Breast epithelium (tissue), 4 donors: ENCODE measurements around the gene ZMIZ1. TPM values are rescaled to one million over a fixed set of nuclear protein-coding genes. Genes with fewer than 3 reads are reported as not detected.

Experiments
- DNase-seq, 2 donors: peaks; one replicate each; pipeline ENCODE4 v3.0.0-alpha.2; 2019; ENCODE audit warnings: low spot score in 2 of 2
- H3K27ac ChIP-seq, 2 donors: fragments of 200-600 bp; sonication (generic) in 1 of 2; one replicate each; pipeline ENCODE4 v1.5.1; 2016 to 2019; ENCODE audit warnings: mild to moderate bottlenecking in 1 of 2
- H3K27me3 ChIP-seq, 2 donors: fragments of 200-600 bp; sonication (generic) in 1 of 2; one replicate each; pipeline versions ENCODE4 v1.5.1 to v1.6.0; 2017 to 2019; ENCODE audit warnings: control low read depth in 1 of 2, mild to moderate bottlenecking in 1 of 2
- H3K36me3 ChIP-seq: fragments of 200-600 bp; one replicate; pipeline ENCODE4 v1.5.1; 2019
- H3K4me1 ChIP-seq, 2 donors: fragments of 200-600 bp; sonication (generic); one replicate each; pipeline ENCODE4 v1.5.1; 2016 to 2019; ENCODE audit warnings: control low read depth in 1 of 2
- H3K4me3 ChIP-seq, 3 donors: fragments of 200-600 bp; sonication (generic); 1 replicate in 2 of 3; 2 replicates in 1 of 3; pipeline ENCODE4 v1.5.1; 2016 to 2019; ENCODE audit warnings: mild to moderate bottlenecking in 3 of 3, moderate library complexity in 2 of 3
- H3K9me3 ChIP-seq, 2 donors: fragments of 200-600 bp; sonication (generic) in 1 of 2; one replicate each; pipeline ENCODE4 v1.5.1; 2016 to 2019; ENCODE audit warnings: control low read depth in 1 of 2
- CTCF ChIP-seq, 3 donors: fragments of 450-650 bp; IDR thresholded peaks; one replicate each; pipeline ENCODE4 v1.5.1; 2016 to 2017; ENCODE audit warnings: antibody characterized with exemption in 3 of 3, mild to moderate bottlenecking in 3 of 3, moderate library complexity in 3 of 3
- POLR2A ChIP-seq: fragments of 450-650 bp; IDR thresholded peaks from one replicate; pipeline ENCODE4 v1.6.1; 2016; ENCODE audit warnings: antibody characterized with exemption, mild to moderate bottlenecking, moderate library complexity
- POLR2AphosphoS5 ChIP-seq, 3 donors: sonication (generic); formaldehyde crosslinking; IDR thresholded peaks; one replicate each; pipeline ENCODE4 v1.6.1; 2017; ENCODE audit warnings: antibody characterized with exemption in 3 of 3
- intact Hi-C: fragments of 100-400 bp; cut with DNase I; formaldehyde crosslinking; loops from one replicate; pipeline ENCODE4 v1.15.1; 2023; ENCODE audit warnings: low total_unique reads
- total RNA-seq, 3 donors: library from RNA; depleted of rRNA; stranded (reverse); fragments of >200 nt; gene quantifications; one replicate each; pipeline ENCODE4 v1.1.0, GENCODE V29; 2016

ZMIZ1 gene
- total RNA-seq, 3 donors from 2014 or later: 34.4 to 63.7 (median 39.8) TPM

- Histone ChIP-seq H3K27ac (peak overlapping the region; percentile 98 to 99), H3K4me1 (peaks cover 0 to 3% of the 10 kb centered on the region in 2 donors), H3K36me3 (no peaks in the 10 kb centered on the region), H3K4me3 (peak overlapping the region; percentile 65 to 98 (median 78)), H3K9me3 (no peaks in the 10 kb centered on the region), H3K27me3 (no peaks in the 10 kb centered on the region)
- no peak for TF ChIP-seq POLR2A
- no peak for TF ChIP-seq POLR2AphosphoS5 (IDR thresholded peaks at IDR 0.05)
- TF ChIP-seq CTCF (IDR thresholded peaks at IDR 0.05): no peak
- intact Hi-C loops: loop anchor here (1.0 kb wide), 1 partner anchor 86 kb away; no protein-coding TSS in a partner anchor
- no peak for DNase-seq
These were observed 2.1 kb upstream of the ZMIZ1 start for GRCh38 chr10:79066411-79067240.

- Histone ChIP-seq H3K4me1 (peaks cover 3 to 8% of the 10 kb centered on the region in 2 donors), H3K27me3 (no peaks in the 10 kb centered on the region), H3K9me3 (no peaks in the 10 kb centered on the region), H3K4me3 (peak overlapping the region; percentile 65 to 98 (median 78)), H3K27ac (peak overlapping the region; percentile 98 to 99), H3K36me3 (no peaks in the 10 kb centered on the region)
- peak; percentile 80 to 85 for DNase-seq
- TF ChIP-seq CTCF (IDR thresholded peaks at IDR 0.05) (peak in 1 of 3 donors; percentile 17), POLR2A (no peak), POLR2AphosphoS5 (IDR thresholded peaks at IDR 0.05) (peak in 2 of 3 donors; percentile 30 to 33)
- intact Hi-C loops: no loop called here
These were observed 1.2 kb upstream of the ZMIZ1 start for GRCh38 chr10:79067241-79068202.

GRCh38 chr10:79068203-79068561 lies 584 bp upstream of the ZMIZ1 start:
- no peak for TF ChIP-seq POLR2AphosphoS5 (IDR thresholded peaks at IDR 0.05)
- TF ChIP-seq POLR2A: no peak
- TF ChIP-seq CTCF (IDR thresholded peaks at IDR 0.05): no peak
- peak overlapping the region; percentile 65 to 98 (median 78) for H3K4me3 ChIP-seq
- peaks cover 8 to 15% of the 10 kb centered on the region in 2 donors for H3K4me1 ChIP-seq
- DNase-seq: no peak
- no peaks in the 10 kb centered on the region for H3K36me3 ChIP-seq
- H3K27me3 ChIP-seq: no peaks in the 10 kb centered on the region
- intact Hi-C loops: no loop called here
- H3K9me3 ChIP-seq: no peaks in the 10 kb centered on the region
- peak overlapping the region; percentile 98 to 99 for H3K27ac ChIP-seq

GRCh38 chr10:79069325-79070080 lies 737 bp downstream of the ZMIZ1 start:
- Histone ChIP-seq H3K27ac (peak overlapping the region; percentile 98 to 99), H3K27me3 (no peaks in the 10 kb centered on the region), H3K4me3 (peak overlapping the region; percentile 65 to 98 (median 78)), H3K9me3 (no peaks in the 10 kb centered on the region), H3K36me3 (no peaks in the 10 kb centered on the region), H3K4me1 (peaks cover 11 to 27% of the 10 kb centered on the region in 2 donors)
- intact Hi-C loops: loop anchor here (1.0 kb wide), 1 partner anchor 127 kb away; no protein-coding TSS in a partner anchor
- TF ChIP-seq POLR2AphosphoS5 (IDR thresholded peaks at IDR 0.05) (peak in 1 of 3 donors; percentile 34), POLR2A (peak; percentile 11), CTCF (IDR thresholded peaks at IDR 0.05) (peak in 2 of 3 donors; percentile 4 to 13)
- peak in 1 of 2 donors; percentile 46 for DNase-seq
